Measurements from ENCODE around the gene TRHDE. TPM values are rescaled to one million over a fixed set of nuclear protein-coding genes. Genes with fewer than 3 reads are reported as not detected.

TRHDE gene
- total and polyA plus RNA-seq, 12 donors, result 0.10 to 0.97 (median 0.46) TPM

DNA sequence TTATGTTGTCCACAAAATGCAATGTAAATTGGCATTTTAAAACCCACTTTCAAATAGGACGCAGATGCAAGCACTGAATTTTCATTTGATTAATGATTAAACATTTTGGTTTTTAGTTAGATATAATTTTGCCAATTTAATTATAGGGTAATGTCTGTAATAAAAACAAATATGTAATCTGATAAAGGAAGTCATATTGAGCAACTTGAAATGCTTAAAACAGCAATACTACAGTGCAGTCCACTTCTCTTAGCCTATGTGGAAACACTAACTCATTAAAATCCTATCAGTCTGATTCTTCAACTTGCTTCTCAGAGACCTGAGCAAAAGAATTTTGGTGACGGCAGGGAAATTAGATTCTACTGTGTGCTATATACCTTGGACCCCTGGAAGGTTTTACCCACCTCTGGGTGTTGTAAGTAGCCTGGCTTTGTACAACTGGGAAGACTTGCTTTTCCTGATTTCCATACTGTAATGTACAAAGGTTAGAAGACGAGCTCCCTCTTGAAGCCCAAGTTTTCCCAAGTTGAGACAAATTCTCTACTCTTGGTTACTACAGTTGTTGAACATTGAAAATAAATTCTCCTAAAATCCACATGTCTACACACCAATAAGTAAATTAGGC is 4.1 kb downstream of the TRHDE start:
- Histone ChIP-seq H3K4me3 (no peak overlapping the region), H3K4me1 (peaks cover 0 to 25% (median 13%) of the 10 kb centered on the region in 9 donors), H3K36me3 (no peaks in the 10 kb centered on the region), H3K9me3 (no peaks in the 10 kb centered on the region), H3K27me3 (peaks cover 11 to 91% (median 62%) of the 10 kb centered on the region in 7 donors), H3K27ac (no peak overlapping the region)
- DNase-seq (no peak), ATAC-seq (no peak)
- 81 to 85% methylated on average over 3 of the region's 3 CpGs for WGBS, 2 donors
- TF ChIP-seq, protein P1, sequence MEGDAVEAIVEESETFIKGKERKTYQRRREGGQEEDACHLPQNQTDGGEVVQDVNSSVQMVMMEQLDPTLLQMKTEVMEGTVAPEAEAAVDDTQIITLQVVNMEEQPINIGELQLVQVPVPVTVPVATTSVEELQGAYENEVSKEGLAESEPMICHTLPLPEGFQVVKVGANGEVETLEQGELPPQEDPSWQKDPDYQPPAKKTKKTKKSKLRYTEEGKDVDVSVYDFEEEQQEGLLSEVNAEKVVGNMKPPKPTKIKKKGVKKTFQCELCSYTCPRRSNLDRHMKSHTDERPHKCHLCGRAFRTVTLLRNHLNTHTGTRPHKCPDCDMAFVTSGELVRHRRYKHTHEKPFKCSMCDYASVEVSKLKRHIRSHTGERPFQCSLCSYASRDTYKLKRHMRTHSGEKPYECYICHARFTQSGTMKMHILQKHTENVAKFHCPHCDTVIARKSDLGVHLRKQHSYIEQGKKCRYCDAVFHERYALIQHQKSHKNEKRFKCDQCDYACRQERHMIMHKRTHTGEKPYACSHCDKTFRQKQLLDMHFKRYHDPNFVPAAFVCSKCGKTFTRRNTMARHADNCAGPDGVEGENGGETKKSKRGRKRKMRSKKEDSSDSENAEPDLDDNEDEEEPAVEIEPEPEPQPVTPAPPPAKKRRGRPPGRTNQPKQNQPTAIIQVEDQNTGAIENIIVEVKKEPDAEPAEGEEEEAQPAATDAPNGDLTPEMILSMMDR (IDR thresholded peaks at IDR 0.05), result no peak
- intact Hi-C loops (cut with DNase I), result no loop called here

DNA sequence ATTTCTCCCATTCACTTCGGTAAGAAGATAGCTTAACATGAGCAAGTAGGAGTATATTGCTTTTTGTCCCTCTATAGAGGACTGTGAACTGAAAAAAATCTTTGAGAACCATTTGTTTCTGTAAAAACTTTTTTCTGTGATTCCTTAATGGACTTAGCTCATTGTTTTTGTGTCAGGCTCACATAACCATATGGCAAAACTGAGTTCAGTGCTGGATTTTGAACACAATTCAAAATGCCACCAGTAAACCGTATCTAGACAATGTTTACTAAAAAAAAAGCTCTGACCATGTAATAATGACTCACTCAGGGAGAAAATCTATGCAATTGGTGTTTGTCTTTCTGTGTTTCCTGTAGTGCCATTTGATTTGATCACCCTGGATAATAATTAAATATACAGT is 5.2 kb downstream of the TRHDE start:
- 66 to 77% methylated on average over 2 of the region's 2 CpGs for WGBS, 2 donors
- no peak for DNase-seq
- H3K36me3 ChIP-seq, result no peaks in the 10 kb centered on the region
- intact Hi-C loops (cut with DNase I), result no loop called here
- no peak overlapping the region for H3K27ac ChIP-seq
- no peak overlapping the region for H3K4me3 ChIP-seq
- TF ChIP-seq, protein P1 (IDR thresholded peaks at IDR 0.05), result no peak
- peaks cover 9 to 80% (median 50%) of the 10 kb centered on the region in 7 donors for H3K27me3 ChIP-seq
- peaks cover 0 to 20% (median 11%) of the 10 kb centered on the region in 9 donors for H3K4me1 ChIP-seq
- no peaks in the 10 kb centered on the region for H3K9me3 ChIP-seq
- no peak for ATAC-seq

DNA sequence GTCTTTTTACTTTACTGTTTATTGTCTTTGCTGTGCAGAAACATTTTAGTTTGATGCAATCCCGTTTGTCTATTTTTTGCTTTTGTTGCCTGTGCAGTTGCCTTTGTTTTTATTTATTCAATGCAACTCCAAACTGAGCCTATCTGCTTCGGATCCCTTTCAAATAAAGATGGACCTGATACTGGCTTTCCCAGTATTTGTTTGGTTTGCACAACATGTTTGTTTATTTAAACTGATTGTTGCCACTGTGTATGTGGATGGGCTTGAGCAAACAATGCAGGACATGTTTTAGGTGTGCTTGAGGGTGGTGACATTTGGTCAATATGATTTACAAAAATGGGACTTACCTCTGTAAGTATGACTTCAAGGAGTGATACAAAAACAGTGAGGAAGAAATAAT is 6.7 kb downstream of the TRHDE start:
- Histone ChIP-seq H3K27me3 (peaks cover under 1 to 65% (median 36%) of the 10 kb centered on the region in 7 donors), H3K9me3 (no peaks in the 10 kb centered on the region), H3K4me3 (no peak overlapping the region), H3K27ac (no peak overlapping the region), H3K36me3 (no peaks in the 10 kb centered on the region), H3K4me1 (peaks cover 0 to 7% (median 0%) of the 10 kb centered on the region in 9 donors)
- no peak for DNase-seq
- TF ChIP-seq, protein P1 (IDR thresholded peaks at IDR 0.05), result no peak
- intact Hi-C loops (cut with DNase I), result no loop called here
- no peak for ATAC-seq
- WGBS, 2 donors, result 28 to 52% methylated on average over 2 of the region's 2 CpGs

DNA sequence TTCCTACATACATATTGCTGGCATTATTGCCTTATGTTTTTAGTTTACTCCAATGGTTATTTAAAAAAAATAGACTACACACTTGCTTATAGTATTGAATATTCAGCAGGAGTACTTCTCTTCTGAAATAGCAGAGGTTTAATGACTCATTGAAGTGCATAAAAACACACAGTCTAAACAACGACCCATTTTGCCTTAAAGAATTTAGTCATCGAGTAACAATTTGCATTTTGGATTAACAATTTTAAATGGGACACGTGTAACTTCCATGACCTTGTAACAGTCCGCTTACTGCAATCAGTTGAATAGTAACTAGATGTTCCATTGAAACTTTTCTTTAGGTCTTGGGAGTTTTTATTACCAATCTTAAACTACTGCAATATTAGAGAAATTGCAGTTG is 9.0 kb downstream of the TRHDE start:
- Histone ChIP-seq H3K4me3 (no peak overlapping the region), H3K9me3 (no peaks in the 10 kb centered on the region), H3K4me1 (no peaks in the 10 kb centered on the region), H3K36me3 (no peaks in the 10 kb centered on the region), H3K27ac (no peak overlapping the region), H3K27me3 (peaks cover 0 to 50% (median 18%) of the 10 kb centered on the region in 7 donors)
- no peak for ATAC-seq
- TF ChIP-seq, protein P1 (IDR thresholded peaks at IDR 0.05), result no peak
- no peak for DNase-seq
- 56% methylated on average over 4 of the region's 4 CpGs for WGBS, 2 donors
- intact Hi-C loops (cut with DNase I), result no loop called here

Data from heart right ventricle (tissue), 16 donors.